GM21576 (cell line): ENCODE data around the gene CCNA2.

Experiments used
- ATAC-seq: cut with Tn5 transposase; IDR thresholded peaks from one replicate; pipeline ENCODE4 v1.9.1; 2021; ENCODE audit warnings: mild to moderate bottlenecking, moderate library complexity; ENCODE audit not compliant: unreplicated experiment

CCNA2 gene

GRCh38 chr4:121777625-121778024, 46.1 kb downstream of the CCNA2 start:
- ATAC-seq, result no peak

GRCh38 chr4:121776610-121777401, 46.9 kb downstream of the CCNA2 start:
- ATAC-seq, result no peak

DNA sequence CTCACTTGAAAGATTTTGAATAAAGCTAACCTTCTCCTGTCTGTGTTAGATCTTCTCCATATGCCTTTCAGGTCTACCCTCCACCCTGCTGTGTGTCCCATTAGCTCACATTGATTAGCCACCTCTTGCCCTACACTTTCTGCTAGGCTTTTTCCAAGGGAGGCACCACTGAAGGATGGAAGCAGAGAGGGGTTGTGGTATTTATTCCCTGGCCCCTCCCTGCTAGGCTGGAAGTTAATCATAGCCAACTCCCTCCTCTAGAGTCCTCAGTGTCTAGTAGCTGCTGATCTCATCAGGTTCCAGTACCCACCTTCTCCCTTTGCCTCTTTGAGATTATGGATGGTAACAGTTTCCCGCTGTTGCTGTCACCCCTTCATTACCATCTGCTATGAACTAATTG, 49.8 kb downstream of the CCNA2 start:
- ATAC-seq, result no peak

DNA sequence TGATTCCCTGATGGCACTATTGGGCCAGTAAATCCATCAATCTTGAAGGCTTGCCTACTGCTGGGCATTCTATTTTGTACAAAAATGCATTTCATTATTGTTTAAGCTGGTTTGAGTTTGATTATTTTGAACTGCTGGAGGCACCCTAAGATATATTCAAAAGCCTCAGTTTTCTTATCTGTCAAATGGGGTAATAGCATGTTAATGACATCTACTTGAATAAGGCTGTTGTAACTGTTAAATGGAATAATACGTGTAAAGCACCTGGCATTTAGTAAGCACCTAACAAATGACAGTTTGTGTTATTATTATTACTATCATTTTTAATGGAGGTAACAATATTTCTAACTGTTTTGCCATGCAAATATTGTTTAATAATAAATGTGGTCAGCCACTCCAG, 51.8 kb downstream of the CCNA2 start:
- no peak for ATAC-seq

DNA sequence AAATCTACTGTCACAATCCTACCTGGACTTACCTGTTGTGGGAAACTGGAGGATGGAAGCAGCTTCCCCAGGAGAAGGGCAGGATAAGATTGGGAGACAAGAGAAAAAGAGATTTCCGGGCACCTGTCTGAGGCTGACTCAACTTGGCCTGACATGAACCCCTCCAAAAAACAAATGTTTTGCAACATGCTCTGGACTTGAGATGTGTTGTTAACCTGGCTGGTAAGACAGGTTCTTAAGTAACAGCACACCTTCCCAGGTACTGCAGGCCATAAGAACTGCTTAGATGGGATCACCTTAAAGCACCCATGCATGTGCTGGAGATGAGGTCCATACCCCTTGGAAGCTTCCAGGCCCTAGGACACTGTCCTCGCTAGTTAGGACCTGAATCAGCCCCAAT, 54.3 kb downstream of the CCNA2 start:
- ATAC-seq, result no peak

DNA sequence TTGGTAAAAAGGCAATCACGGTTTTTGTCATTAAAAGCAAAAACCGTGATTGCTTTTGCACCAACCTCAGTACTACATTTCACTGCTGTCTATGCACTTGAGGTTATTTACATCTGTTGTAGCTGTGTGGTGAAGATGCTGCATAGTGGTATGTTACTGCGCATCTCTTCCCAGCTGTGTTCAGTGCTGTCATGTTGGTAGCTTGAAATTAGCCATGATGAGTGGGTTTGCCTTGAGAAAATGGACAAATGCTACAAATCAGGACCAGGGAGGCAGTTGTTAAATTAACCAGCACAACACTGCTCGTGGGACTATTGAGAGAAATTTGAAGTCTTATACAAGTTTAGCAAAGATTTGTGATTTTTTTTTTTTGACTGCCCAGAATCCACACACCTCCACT, 56.5 kb downstream of the CCNA2 start:
- no peak for ATAC-seq
